HG03469 (cell line): Measurements from ENCODE around the gene EGLN2.
"Not testable (repeated sequence)": the region's sequence is repeated elsewhere in the genome, so short reads cannot be mapped to it uniquely, and the experiment has no call there.

Experiments
- ATAC-seq: cut with Tn5 transposase; IDR thresholded peaks from one replicate; pipeline ENCODE4 v1.9.1; 2021; ENCODE audit warnings: mild to moderate bottlenecking, moderate library complexity, moderate number of reproducible peaks; ENCODE audit not compliant: unreplicated experiment

The EGLN2 gene

DNA sequence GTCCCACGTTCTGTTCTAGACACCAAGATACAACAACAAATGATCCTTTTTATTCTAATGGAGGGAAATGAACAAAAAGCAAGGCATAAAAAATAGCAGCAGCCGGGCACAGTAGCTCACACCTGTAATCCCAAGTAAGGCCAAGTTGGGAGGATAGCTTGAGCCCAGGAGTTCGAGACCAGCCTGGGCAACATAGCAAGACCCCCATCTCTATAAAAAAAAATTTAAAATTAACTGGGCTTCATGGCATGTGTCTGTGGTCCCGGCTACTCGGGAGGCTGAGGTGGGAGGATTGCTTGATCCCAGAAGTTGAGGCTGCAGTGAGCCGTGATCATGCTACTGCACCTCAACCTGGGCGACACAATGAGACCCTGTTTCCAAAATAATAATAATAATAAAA is 22.6 kb upstream of the EGLN2 start:
- ATAC-seq = no peak

DNA sequence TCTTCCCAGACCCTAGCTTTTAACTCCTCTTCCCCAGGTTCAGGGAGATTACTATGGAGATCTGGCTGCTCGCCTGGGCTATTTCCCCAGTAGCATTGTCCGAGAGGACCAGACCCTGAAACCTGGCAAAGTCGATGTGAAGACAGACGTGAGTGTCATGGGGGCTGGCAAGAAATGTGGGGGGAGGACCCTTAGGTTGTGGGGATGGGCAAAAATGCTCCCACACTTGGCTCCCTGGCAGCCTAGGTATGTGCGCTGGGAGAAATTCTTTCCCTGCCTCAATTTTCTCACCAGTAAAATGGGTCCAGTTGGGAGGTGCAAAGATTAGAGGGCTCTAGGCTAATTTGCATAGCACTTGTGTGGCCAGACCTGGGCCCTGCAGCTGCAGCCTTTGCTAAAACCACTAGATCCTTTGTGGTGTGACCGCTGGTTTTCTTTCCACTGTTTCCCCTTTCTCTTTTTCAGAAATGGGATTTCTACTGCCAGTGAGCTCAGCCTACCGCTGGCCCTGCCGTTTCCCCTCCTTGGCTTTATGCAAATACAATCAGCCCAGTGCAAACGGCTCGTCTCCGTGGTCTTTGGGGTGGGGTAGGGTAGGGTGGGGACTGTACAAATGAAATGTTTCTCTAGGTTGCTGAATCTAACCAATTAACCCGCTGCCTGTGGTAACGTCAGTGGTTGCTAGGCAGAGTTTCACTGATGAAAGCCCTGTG is 21.9 kb upstream of the EGLN2 start:
- peak; percentile 44 for ATAC-seq

- ATAC-seq = no peak
Measured at GRCh38 chr19:40777645-40777936, 21.4 kb upstream of the EGLN2 start.

GRCh38 chr19:40777937-40778705 is 20.9 kb upstream of the EGLN2 start, which contains the start of gene RAB4B:
Gene RAB4B (plus strand): TSS chr19:40778247. CDS start chr19:40778376, 129 bp downstream.
- ATAC-seq = peak; percentile 33

DNA sequence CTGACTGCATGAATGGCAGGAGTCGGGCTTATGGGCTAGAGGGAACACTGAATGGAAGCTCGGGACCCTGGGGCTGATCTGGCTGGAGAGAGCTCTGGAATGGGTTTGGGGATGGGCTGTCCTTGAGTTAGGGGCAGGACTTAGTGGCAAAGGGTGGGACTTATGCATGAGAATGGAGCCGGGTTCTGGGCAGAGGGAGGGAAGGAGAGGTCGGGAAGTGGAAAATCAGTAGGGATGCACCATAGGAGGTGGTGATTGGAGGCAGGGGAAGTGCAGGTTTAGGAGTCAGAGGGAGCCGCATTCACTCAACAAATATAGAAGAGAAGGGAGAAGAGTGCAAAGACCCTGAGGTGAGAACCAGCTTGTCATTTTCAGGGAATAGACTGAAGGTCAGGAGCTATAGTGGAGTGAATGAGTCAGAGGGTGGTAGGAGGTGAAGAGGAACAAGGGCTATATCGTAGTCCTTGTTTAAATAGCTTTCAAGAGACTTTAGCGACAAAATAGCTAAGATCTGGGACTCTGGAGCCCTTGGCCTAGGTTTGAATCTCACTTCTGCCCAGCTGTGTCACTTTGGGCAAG is 20.2 kb upstream of the EGLN2 start:
- no peak for ATAC-seq

DNA sequence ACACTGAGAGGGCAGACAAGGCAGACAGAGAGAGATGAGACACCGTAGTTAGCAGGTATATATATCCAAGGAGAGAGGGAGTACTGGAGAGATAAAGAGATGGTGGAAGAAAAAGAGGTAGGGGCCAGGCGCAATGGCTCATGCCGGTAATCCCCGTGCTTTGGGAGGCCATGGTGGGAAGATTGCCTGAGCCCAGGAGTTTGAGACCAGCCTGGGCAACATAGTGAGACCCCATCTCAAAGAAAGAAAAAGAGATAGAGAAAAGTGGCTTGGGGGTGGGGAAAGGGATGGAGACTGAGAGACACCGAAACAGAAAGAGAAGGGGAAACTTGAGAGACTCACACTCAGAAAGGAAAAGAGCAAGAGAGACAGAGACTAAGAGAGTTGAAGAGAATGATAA is 18.4 kb upstream of the EGLN2 start:
- no peak for ATAC-seq

DNA sequence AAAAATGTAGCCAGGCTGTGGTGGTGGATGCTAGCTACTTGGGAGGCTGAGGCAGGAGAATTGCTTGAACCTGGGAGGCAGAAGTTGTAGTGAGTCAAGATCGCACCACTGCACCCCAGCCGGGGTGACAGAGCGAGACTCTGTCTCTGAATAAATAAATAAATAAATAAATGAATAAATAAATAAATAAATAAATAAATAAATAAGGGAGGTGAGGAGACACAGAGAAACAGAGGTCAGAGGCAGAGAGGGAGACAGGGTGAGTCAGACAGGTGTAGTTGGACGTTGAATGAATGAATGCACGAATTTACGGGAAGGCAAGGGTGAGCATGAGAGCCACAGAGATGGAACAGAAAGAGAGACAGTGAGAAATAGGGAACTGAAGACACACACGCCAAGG is 17.9 kb upstream of the EGLN2 start:
- no peak for ATAC-seq

DNA sequence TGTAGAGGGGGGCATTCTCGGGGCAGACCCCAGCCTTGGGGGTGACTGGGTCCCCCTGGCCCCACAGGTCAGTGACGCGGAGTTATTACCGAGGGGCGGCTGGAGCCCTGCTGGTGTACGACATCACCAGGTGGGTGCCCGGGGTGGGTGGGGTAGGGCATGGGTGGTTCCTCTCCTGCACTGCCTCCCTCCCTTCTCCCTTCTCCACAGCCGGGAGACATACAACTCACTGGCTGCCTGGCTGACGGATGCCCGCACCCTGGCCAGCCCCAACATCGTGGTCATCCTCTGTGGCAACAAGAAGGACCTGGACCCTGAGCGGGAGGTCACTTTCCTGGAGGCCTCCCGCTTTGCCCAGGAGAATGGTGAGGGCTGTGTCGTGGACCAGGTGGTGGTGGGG is 15.3 kb upstream of the EGLN2 start:
- ATAC-seq = no peak

DNA sequence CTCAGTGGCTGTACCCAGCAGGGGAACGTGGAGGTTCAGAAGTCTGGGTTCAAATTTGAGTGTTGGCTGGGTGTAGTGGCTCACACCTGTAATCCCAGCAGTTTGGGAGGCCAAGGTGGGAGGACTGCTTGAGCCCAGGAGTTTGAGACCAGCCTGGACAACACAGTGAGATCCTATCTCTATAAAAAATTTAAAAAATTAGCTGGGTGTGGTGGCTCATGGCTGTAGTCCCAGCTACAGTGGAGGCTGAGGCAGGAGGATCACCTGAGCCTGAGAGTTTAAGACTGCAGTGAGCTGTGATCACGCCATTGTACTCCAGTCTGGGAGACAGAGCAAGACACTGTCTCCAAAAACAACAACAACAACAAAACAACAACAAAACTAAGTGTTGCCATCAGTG is 14.8 kb upstream of the EGLN2 start:
- not testable (repeated sequence) for ATAC-seq

DNA sequence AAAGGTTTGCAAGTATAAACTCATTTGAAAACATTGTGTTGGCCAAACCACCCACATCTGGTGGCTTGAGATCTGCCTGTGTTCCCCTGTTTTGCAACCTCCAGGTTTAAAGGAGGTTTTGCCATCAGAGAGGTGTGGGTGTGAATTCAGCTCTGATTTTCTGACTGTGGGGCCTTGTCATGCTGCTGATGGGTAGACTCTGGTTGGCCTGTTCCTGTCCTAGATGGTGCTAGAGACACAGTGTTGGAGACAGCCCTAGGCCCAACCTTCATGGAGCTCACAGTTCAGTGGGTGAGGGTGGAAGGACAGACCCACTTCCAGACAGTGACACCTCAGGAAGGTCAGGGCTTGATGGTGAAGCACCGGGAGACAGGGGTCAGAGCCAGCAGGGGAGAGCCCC is 13.5 kb upstream of the EGLN2 start:
- no peak for ATAC-seq

DNA sequence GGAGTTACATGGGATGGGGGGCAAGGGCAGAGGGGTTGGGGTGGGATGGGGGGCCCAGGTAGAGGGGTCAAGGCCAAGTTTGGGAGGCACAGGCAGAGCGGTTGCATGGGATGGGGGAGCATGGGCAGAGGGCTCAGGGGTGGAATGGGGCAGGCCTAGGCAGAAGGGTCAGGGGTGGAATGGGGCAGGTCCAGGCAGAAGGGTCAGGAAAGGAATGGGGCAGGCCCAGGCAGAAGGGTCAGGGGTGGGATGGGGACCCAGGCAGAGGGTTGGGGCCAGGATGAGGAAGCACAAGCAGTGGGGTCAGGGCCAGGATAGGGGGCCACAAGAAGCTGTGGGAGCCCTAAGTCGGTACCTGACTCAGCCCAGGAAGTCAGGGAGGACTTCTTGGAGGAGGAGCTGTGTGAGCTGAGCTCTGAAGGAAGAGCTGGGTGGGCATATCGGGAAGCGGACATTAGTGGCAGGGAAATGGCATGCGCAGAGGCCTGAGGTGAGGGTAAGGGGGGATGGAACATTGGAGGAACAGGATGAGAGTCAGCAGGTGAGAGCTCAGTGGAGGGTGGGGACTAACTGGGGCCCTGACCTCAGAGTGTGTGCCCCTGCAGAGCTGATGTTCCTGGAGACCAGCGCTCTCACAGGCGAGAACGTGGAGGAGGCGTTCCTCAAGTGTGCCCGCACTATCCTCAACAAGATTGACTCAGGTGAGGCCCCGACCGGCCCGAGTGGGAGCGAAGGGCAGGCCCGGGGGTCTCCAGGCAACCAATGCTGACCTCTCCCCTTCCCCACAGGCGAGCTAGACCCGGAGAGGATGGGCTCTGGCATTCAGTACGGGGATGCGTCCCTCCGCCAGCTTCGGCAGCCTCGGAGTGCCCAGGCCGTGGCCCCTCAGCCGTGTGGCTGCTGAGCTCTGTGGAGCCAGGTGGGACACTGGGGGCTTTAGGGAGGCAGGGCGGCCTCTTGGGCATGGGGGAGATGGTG is 12.6 kb upstream of the EGLN2 start:
- ATAC-seq = no peak

- no peak for ATAC-seq
Measured at GRCh38 chr19:40791349-40791748, 7.6 kb upstream of the EGLN2 start.

GRCh38 chr19:40791996-40792395 is 7.0 kb upstream of the EGLN2 start:
- no peak for ATAC-seq

DNA sequence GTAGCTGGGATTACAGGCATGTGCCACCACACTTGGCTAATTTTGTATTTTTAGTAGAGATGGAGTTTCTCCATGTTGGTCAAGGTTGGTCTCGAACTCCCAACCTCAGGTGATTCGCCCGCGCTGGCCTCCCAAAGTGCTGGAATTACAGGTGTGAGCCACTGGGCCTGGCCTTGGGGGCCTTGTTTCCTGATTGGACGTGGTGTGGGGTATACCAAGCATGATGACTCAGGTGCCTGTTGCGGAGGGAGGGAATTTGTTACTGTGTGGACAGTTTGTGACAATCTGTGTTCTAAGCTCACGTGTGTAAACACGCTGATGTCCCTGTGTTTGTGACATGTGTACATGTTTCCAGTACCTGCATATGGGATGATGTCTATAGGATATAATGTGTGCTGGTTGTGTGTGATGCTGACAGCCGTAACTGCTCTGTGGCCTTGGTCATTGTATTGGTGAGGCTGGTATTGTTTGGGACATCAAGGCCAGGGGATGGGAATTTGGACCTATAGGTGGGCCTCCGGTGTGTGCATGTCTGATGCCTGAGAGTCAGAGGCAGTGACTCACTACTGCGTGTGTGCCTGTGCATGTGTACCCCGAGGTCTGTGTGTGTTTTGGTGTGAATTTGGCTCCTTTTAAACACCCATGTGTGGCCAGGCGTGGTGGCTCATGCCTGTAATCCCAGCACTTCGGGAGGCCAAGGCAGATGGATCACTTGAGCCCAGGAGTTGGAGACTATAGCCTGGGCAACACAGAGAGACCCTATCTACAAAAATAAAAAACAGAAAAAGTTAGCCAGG is 1.6 kb upstream of the EGLN2 start:
- ATAC-seq = no peak

GRCh38 chr19:40797963-40798682 is 868 bp upstream of the EGLN2 start:
- ATAC-seq = peak; percentile 18

DNA sequence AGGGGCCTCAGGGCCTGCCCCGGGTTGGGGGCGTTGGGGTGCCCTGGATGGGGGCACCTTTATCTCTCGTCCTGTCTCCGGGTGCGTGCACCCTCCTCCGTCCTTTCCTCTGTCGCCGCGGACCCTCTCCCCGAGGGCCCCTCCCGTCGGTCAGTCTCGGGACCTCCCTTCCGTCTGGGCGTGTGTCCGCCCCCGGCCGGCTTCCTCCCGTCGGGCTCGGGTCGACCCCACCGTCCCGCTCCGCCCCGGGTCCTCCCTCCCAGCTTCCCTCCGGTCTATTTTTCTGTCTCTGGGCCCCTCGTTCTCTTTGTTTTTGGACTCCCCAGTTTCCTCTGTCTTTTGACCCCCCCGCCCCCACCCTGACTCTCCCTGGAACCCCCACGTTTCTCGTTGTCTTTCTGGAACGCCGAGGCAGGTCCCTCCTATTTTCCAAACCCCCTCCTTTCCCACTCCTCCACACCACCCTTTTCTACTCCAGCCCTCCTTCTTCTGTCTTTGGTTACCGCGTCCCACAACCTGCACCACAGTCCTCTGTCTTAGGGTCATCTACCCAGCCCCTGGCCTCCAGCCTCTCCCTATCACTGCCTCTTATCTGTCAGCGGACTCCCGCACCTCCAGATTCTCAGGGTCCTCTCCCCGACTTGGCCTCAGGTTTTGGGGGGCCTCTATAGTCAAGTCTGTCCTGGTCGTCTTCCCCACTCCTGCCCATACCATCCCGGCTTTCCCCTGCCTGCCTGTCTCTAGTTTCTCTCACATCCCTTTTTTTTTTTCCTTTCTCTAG is 757 bp downstream of the EGLN2 start:
- no peak for ATAC-seq

DNA sequence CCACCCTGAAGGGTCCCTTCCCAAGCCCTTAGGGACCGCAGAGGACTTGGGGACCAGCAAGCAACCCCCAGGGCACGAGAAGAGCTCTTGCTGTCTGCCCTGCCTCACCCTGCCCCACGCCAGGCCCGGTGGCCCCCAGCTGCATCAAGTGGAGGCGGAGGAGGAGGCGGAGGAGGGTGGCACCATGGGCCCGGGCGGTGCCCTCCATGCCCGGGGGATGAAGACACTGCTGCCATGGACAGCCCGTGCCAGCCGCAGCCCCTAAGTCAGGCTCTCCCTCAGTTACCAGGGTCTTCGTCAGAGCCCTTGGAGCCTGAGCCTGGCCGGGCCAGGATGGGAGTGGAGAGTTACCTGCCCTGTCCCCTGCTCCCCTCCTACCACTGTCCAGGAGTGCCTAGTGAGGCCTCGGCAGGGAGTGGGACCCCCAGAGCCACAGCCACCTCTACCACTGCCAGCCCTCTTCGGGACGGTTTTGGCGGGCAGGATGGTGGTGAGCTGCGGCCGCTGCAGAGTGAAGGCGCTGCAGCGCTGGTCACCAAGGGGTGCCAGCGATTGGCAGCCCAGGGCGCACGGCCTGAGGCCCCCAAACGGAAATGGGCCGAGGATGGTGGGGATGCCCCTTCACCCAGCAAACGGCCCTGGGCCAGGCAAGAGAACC is 1.5 kb downstream of the EGLN2 start:
- no peak for ATAC-seq

- ATAC-seq = no peak
Measured at GRCh38 chr19:40800997-40801377, 2.0 kb downstream of the EGLN2 start.
